Adrenal gland (tissue), 12 donors: ENCODE measurements around the gene CHURC1. TPM values are rescaled to one million over a fixed set of nuclear protein-coding genes. Genes with fewer than 3 reads are reported as not detected.

Experiments
- DNase-seq, 7 donors: peaks; one replicate each; pipeline ENCODE4 v3.0.0-alpha.2; 2019 to 2020
- H3K27ac ChIP-seq, 5 donors: fragments of 200-600 bp; sonication (generic) in 4 of 5; 1 replicate in 3 of 5; 2 replicates in 2 of 5; pipeline versions ENCODE4 v1.5.1 to v1.8.0; 2016 to 2020; ENCODE audit warnings: mild to moderate bottlenecking in 1 of 5
- H3K27me3 ChIP-seq: fragments of 200-600 bp; 2 replicates; pipeline ENCODE4 v1.8.0; 2021
- H3K36me3 ChIP-seq, 2 donors: fragments of 200-600 bp; replicated peaks in 1 of 2; 1 replicate in 1 of 2; 2 replicates in 1 of 2; pipeline versions ENCODE4 v1.5.1 to v1.8.0; 2018 to 2022
- H3K4me1 ChIP-seq, 2 donors: fragments of 200-600 bp; replicated peaks in 1 of 2; 1 replicate in 1 of 2; 2 replicates in 1 of 2; pipeline versions ENCODE4 v1.5.1 to v1.8.0; 2018 to 2021
- H3K4me3 ChIP-seq, 4 donors: fragments of 200-600 bp; sonication (generic) in 3 of 4; one replicate each; pipeline ENCODE4 v1.5.1; 2016 to 2018
- H3K9me3 ChIP-seq, 3 donors: fragments of 200-600 bp; sonication (generic) in 1 of 3; replicated peaks in 1 of 3; 1 replicate in 2 of 3; 2 replicates in 1 of 3; pipeline versions ENCODE4 v1.5.1 to v1.8.0; 2016 to 2021
- POLR2A ChIP-seq, 2 donors: fragments of 450-650 bp; IDR thresholded peaks; one replicate each; pipeline ENCODE4 v1.6.1; 2017; ENCODE audit warnings: antibody characterized with exemption in 2 of 2, mild to moderate bottlenecking in 2 of 2, moderate library complexity in 1 of 2
- WGBS, 4 donors: extraction: QIAGEN DNeasy Blood & Tissue Kit in 2 of 4; methylation state at CpG; one replicate each; pipeline versions ENCODE4 v1.1.5 to v1.1.7; 2013 to 2017; 5-methylcytosine and 5-hydroxymethylcytosine counted together
- intact Hi-C, 2 donors: fragments of 100-400 bp; cut with DNase I; formaldehyde crosslinking; loops; one replicate each; pipeline versions ENCODE4 v1.14.1 to v1.15.0; 2022 to 2023
- polyA plus RNA-seq, 3 donors: library from polyadenylated mRNA; stranded (reverse); fragments of 200-250 nt in 2 of 3; fragments of 350-450 nt in 1 of 3; fragmentation: Illumina TruSeq in 1 of 3; extraction: RNeasy Lipid Tissue Mini Kit (QIAGEN cat#74804) in 1 of 3; gene quantifications; one replicate each; pipeline ENCODE4 v1.2.3, GENCODE V29; 2013 to 2014
- total RNA-seq, 9 donors: library from RNA; depleted of rRNA in 4 of 9; stranded (reverse); fragments of >200 nt in 4 of 9; fragments of 120-200 nt in 1 of 9; fragmentation: NEBNext Ultra II Directional in 1 of 9; extraction: Animal tissue kit (Norgen Biotek cat#: 25700) in 1 of 9; gene quantifications; one replicate each; pipeline versions ENCODE4 v1.1.0 to v1.2.4, GENCODE V29; 2013 to 2023
- TF ChIP-seq, protein P1 (sequence below), 6 experiments: fragments of 450-650 bp in 4 of 6; fragments of 200-600 bp in 2 of 6; sonication (generic) in 1 of 6; IDR thresholded peaks; 1 replicate in 5 of 6; 2 replicates in 1 of 6; pipeline versions ENCODE4 v1.5.1 to v1.8.0; 2016 to 2021; ENCODE audit warnings: antibody characterized with exemption in 6 of 6, mild to moderate bottlenecking in 2 of 6, moderate library complexity in 1 of 6
- donor health status: healthy with polysubstance abuse.
- donor health status: Bipolar disorder and iron deficiency.
- donor health status: DM: yes; HTN: yes; CAD: no.
- donor health status: DM: no; HTN: no; CAD: no.
- donor health status: DM: no; HTN: no; CAD: no.
- donor health status: DM: yes; HTN: yes; CAD: no.

The CHURC1 gene
- total and polyA plus RNA-seq, 12 donors = 36.7 to 101 (median 74.2) TPM

DNA sequence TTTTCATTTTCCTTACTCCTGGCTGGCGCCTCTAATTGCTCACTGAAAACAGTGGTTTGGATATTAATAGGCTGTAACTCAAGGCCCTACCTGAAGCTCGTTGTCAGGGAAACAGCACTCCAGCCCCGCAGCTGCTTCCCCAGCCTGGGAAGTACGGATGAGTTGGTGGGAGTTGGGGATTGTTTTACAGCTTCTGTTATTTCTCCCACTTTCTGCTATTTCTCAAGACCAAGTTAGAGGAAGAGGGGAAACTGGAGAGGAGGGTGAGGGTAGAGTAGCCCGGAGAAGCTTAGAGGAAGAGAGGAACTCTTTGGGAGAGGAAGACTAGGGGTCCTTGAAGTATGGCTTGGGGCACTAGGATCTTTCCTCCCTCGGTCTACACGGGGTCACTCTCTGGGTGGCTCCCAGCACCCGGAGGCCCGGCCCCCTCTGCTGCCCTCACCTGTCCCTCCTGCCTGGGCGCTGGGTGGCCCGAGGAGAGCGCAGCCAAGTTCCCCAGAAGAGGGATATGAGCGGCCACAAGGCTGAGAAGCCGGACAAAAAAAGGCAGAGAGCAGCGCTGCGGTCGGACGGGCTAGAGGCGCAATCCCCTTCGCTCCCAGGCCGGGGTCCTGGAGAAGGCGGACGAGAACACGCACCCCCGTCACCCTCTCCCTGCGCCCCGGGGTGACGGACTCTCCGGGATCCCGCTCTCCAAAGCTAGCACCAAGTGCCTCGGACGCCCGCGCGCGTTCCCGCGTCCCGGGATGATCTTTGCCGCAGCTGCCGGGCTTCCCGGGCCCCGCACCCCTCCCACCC lies 35.2 kb upstream of the CHURC1 start:
- Histone ChIP-seq H3K36me3 (no peaks in the 10 kb centered on the region), H3K27me3 (peaks cover 18% of the 10 kb centered on the region), H3K27ac (peak overlapping the region in 1 of 5 donors; percentile 37), H3K4me1 (peaks cover 15 to 17% of the 10 kb centered on the region in 2 donors), H3K9me3 (no peaks in the 10 kb centered on the region), H3K4me3 (peak overlapping the region in 2 of 4 donors; percentile 22 to 54)
- intact Hi-C loops = no loop called here
- TF ChIP-seq, protein P1, sequence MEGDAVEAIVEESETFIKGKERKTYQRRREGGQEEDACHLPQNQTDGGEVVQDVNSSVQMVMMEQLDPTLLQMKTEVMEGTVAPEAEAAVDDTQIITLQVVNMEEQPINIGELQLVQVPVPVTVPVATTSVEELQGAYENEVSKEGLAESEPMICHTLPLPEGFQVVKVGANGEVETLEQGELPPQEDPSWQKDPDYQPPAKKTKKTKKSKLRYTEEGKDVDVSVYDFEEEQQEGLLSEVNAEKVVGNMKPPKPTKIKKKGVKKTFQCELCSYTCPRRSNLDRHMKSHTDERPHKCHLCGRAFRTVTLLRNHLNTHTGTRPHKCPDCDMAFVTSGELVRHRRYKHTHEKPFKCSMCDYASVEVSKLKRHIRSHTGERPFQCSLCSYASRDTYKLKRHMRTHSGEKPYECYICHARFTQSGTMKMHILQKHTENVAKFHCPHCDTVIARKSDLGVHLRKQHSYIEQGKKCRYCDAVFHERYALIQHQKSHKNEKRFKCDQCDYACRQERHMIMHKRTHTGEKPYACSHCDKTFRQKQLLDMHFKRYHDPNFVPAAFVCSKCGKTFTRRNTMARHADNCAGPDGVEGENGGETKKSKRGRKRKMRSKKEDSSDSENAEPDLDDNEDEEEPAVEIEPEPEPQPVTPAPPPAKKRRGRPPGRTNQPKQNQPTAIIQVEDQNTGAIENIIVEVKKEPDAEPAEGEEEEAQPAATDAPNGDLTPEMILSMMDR (IDR thresholded peaks at IDR 0.05) = no peak
- no peak for DNase-seq
- WGBS, 4 donors = 10 to 32% (median 11%) methylated on average over 9 to 43 of the region's 43 CpGs

DNA sequence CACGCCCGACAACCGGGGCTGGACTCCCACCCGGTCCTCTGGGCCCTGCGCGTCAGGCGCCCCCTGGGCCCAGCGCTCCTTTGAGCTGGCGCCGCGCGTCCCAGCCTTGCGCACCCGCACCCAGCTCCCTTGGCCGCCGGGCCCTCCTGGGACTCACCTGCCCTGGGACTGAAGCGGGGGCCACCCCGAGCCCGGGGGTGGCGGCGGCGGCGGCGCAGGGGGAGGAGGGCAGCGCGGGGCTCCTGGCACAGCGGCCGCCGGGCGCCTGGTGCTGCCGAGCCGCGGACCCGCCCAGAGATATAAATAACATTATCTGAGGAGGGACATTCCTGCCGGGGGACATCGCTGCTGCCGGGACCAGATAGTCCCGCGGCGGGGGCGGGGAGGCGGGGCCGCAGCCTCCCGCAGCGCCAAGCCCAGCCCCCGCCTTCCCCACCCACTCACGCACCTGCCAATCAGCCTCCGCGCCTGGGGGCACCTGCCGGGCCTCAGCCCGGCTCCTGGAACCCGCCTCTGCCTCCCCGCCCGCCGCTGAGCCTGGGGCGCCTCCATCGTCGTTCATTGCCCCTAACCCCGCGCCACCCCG lies 34.5 kb upstream of the CHURC1 start, which contains the start of gene SPTB:
SPTB (minus strand) TSS at position 273 of the 586 bp plus-strand sequence. CDS start 56,813 bp downstream, outside the sequence.
- Histone ChIP-seq H3K36me3 (no peaks in the 10 kb centered on the region), H3K9me3 (no peaks in the 10 kb centered on the region), H3K4me1 (peaks cover 15 to 17% of the 10 kb centered on the region in 2 donors), H3K4me3 (peak within 1 kb of the TSS in 2 of 4 donors; percentile 22 to 54), H3K27ac (peak within 1 kb of the TSS in 1 of 5 donors; percentile 37), H3K27me3 (peaks cover 18% of the 10 kb centered on the region)
- peak in 6 of 7 donors; percentile 8 to 71 (median 24) for DNase-seq
- no peak for TF ChIP-seq POLR2A (IDR thresholded peaks at IDR 0.05)
- TF ChIP-seq, protein P1 (IDR thresholded peaks at IDR 0.05) = no peak
- 1 to 5% (median 2%) methylated on average over 12 to 61 of the region's 61 CpGs for WGBS, 4 donors
- intact Hi-C loops = loop anchor here in 1 of 2 donors (10.0 kb wide), 1 partner anchor 115 kb away; no protein-coding TSS in a partner anchor

DNA sequence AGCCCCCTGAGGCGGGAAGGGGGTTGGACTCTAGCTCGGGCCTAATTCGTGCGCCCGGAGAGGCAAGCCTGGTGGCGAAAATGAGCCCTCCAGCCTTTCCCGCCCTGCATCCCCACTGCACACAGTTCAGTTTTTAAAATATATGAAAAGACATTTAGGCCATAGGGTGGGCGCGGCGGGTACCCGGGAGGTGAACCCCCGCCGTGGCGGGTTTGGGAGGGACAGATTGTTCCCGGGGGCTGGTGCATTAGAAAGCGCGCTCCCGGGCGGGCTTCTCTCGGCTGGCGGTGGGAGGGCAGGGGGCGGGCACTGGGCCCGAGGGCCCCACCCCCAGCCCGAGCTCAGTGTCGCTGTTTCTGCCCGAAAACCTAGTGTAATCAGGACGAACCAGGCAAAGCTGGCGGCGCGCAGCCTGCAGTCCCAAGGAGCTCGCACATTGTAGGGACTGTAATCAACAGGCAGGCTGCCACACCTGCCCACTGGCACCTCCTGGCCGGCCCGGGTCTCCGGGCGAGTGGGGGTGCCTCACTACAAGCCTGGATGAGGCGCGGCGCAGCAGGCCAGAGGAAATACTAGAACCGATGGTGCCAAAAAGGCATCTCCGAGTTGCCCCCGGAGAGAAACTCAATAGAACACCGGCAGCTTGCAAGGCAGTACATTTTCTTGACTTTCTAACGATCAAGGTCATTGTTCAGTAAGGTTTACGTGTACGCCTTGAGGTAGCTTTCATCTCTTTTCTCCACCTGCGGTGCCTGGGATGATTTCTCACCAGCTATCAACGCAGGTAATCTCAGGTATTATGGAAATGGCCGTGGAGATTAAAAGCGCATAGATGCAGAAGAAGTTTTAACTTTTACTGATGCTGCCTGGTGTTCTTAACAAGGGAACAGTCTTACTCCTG lies 33.8 kb upstream of the CHURC1 start:
- TF ChIP-seq, protein P1 (IDR thresholded peaks at IDR 0.05) = no peak
- TF ChIP-seq POLR2A (IDR thresholded peaks at IDR 0.05) = no peak
- WGBS, 4 donors = 2 to 15% (median 5%) methylated on average over 8 to 49 of the region's 49 CpGs
- H3K27ac ChIP-seq = peak overlapping the region in 1 of 5 donors; percentile 37
- H3K4me1 ChIP-seq = peaks cover 15 to 17% of the 10 kb centered on the region in 2 donors
- intact Hi-C loops = loop anchor here in 1 of 2 donors (10.0 kb wide), 1 partner anchor 116 kb away; no protein-coding TSS in a partner anchor
- H3K9me3 ChIP-seq = no peaks in the 10 kb centered on the region
- H3K27me3 ChIP-seq = peaks cover 18% of the 10 kb centered on the region
- DNase-seq = peak; percentile 7 to 70 (median 22)
- no peaks in the 10 kb centered on the region for H3K36me3 ChIP-seq
- peak overlapping the region in 2 of 4 donors; percentile 22 to 54 for H3K4me3 ChIP-seq
